Upper lobe of left lung (tissue), 4 donors: ENCODE measurements around the gene VMAC.

ENCODE experiments used
- CTCF ChIP-seq, 6 experiments: fragments of 450-650 bp in 4 of 6; fragments of 200-600 bp in 2 of 6; sonication (generic) in 2 of 6; IDR thresholded peaks; one replicate each; pipeline ENCODE4 v1.5.1; 2016 to 2019; ENCODE audit warnings: antibody characterized with exemption in 6 of 6
- POLR2A ChIP-seq, 4 donors: fragments of 450-650 bp; IDR thresholded peaks; one replicate each; pipeline ENCODE4 v1.5.1; 2016 to 2017; ENCODE audit warnings: antibody characterized with exemption in 4 of 4, mild to moderate bottlenecking in 2 of 4
- POLR2AphosphoS5 ChIP-seq, 2 donors: sonication (generic); formaldehyde crosslinking; IDR thresholded peaks; one replicate each; pipeline ENCODE4 v1.5.1; 2017; ENCODE audit warnings: antibody characterized with exemption in 2 of 2

GRCh38 chr19:5895409-5895808 lies 9.3 kb upstream of the VMAC start:
- TF ChIP-seq CTCF (IDR thresholded peaks at IDR 0.05) = no peak
- TF ChIP-seq POLR2A (IDR thresholded peaks at IDR 0.05) = no peak
- no peak for TF ChIP-seq POLR2AphosphoS5 (IDR thresholded peaks at IDR 0.05)
